Gastroesophageal sphincter (tissue), 4 donors: Measurements from ENCODE around the gene MLLT3. TPM values are rescaled to one million over a fixed set of nuclear protein-coding genes. Genes with fewer than 3 reads are reported as not detected.

Experiments
- ATAC-seq: fragments of 150-250 bp; one replicate; pipeline ENCODE4 v1.9.1; 2016; ENCODE audit warnings: mild to moderate bottlenecking, moderate library complexity
- H3K27ac ChIP-seq, 4 donors: fragments of 200-600 bp; sonication (generic) in 3 of 4; 1 replicate in 3 of 4; 2 replicates in 1 of 4; pipeline ENCODE4 v1.5.1; 2016 to 2019
- H3K27me3 ChIP-seq: fragments of 200-600 bp; sonication (generic); one replicate; pipeline ENCODE4 v1.5.1; 2019
- H3K36me3 ChIP-seq, 2 donors: fragments of 200-600 bp; sonication (generic); one replicate each; pipeline ENCODE4 v1.5.1; 2019; ENCODE audit warnings: control low read depth in 1 of 2
- H3K4me1 ChIP-seq, 3 donors: fragments of 200-600 bp; sonication (generic); 1 replicate in 2 of 3; 2 replicates in 1 of 3; pipeline ENCODE4 v1.5.1; 2016 to 2019; ENCODE audit warnings: control low read depth in 2 of 3
- H3K4me3 ChIP-seq, 2 donors: fragments of 200-600 bp; sonication (generic); one replicate each; pipeline ENCODE4 v1.5.1; 2019; ENCODE audit warnings: mild to moderate bottlenecking in 1 of 2, moderate library complexity in 1 of 2
- H3K9me3 ChIP-seq, 3 donors: fragments of 200-600 bp; sonication (generic); one replicate each; pipeline ENCODE4 v1.5.1; 2017 to 2019; ENCODE audit warnings: control low read depth in 2 of 3
- EP300 ChIP-seq: sonication (generic); formaldehyde crosslinking; IDR thresholded peaks from one replicate; pipeline ENCODE4 v1.6.1; 2017; ENCODE audit warnings: antibody characterized with exemption, mild to moderate bottlenecking
- POLR2A ChIP-seq, 2 donors: fragments of 450-650 bp; IDR thresholded peaks; one replicate each; pipeline ENCODE4 v1.6.1; 2017; ENCODE audit warnings: antibody characterized with exemption in 2 of 2, mild to moderate bottlenecking in 2 of 2, moderate library complexity in 1 of 2
- POLR2AphosphoS5 ChIP-seq: sonication (generic); formaldehyde crosslinking; IDR thresholded peaks from one replicate; pipeline ENCODE4 v1.6.1; 2017; ENCODE audit warnings: antibody characterized with exemption
- WGBS, 2 donors: methylation state at CpG; one replicate each; pipeline ENCODE4 v1.1.5; 2018; ENCODE audit warnings: low coverage in 1 of 2; 5-methylcytosine and 5-hydroxymethylcytosine counted together
- total RNA-seq, 4 donors: library from RNA; depleted of rRNA; stranded (reverse); fragments of >200 nt; gene quantifications; one replicate each; pipeline ENCODE4 v1.1.0, GENCODE V29; 2016
- TF ChIP-seq, protein P1 (sequence below), 4 experiments: fragments of 200-600 bp in 2 of 4; fragments of 450-650 bp in 2 of 4; sonication (generic) in 1 of 4; IDR thresholded peaks; one replicate each; pipeline ENCODE4 v1.5.1; 2017 to 2019; ENCODE audit warnings: antibody characterized with exemption in 4 of 4, mild to moderate bottlenecking in 2 of 4, moderate library complexity in 2 of 4

The MLLT3 gene
- 10 to 100 TPM; 21.2 to 37.2 (median 29.6) TPM for total RNA-seq

DNA sequence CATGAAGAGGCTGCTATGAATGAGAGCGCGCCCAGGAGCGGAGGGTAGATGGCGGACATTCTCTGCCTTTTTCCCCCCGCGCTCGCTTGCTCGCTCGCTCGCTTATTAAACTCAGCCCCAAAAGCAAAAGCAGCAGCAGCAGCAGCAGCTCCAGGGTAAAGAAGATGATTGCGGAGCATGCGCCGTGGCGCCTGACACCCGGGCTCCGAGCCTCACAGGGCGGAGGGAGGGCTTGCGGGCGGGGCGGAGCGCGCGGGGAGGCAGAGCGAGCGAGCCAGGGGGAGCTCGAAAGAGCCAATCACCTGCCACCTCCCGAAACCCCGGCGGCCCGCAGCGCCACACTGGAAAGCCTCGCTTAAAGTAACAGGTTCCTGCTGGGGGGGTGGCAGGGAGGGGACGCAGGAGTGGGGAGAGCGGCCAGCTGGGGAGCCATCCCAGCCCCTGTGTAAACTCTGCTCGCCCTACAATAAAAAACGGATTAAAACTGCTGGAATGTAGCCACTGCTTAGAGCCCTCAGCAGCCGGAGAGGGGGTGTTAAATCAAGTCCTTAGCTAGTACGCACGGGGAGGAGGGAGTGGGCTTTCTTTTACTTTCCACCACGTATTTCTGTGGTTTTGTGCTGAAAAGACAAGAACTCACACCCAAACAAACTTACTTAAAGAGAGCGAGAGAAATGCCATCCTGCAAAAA lies at the start of gene MLLT3:
Gene MLLT3, minus strand, starts transcription at position 170 of the 691 bp plus-strand sequence.
- peak within 1 kb of the TSS; percentile 76 to 96 (median 92) for H3K27ac ChIP-seq
- peak; percentile 94 for ATAC-seq
- H3K9me3 ChIP-seq: no peaks in the 10 kb centered on the region
- no peaks in the 10 kb centered on the region for H3K36me3 ChIP-seq
- H3K4me1 ChIP-seq: peaks cover 0 to 48% (median 0%) of the 10 kb centered on the region in 3 donors
- H3K4me3 ChIP-seq: peak within 1 kb of the TSS; percentile 96 to 97
- no peaks in the 10 kb centered on the region for H3K27me3 ChIP-seq
- TF ChIP-seq EP300 (no peak), POLR2AphosphoS5 (peak; percentile 79), POLR2A (IDR thresholded peaks at IDR 0.05) (peak; percentile 37 to 49)
- TF ChIP-seq, protein P1, sequence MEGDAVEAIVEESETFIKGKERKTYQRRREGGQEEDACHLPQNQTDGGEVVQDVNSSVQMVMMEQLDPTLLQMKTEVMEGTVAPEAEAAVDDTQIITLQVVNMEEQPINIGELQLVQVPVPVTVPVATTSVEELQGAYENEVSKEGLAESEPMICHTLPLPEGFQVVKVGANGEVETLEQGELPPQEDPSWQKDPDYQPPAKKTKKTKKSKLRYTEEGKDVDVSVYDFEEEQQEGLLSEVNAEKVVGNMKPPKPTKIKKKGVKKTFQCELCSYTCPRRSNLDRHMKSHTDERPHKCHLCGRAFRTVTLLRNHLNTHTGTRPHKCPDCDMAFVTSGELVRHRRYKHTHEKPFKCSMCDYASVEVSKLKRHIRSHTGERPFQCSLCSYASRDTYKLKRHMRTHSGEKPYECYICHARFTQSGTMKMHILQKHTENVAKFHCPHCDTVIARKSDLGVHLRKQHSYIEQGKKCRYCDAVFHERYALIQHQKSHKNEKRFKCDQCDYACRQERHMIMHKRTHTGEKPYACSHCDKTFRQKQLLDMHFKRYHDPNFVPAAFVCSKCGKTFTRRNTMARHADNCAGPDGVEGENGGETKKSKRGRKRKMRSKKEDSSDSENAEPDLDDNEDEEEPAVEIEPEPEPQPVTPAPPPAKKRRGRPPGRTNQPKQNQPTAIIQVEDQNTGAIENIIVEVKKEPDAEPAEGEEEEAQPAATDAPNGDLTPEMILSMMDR (IDR thresholded peaks at IDR 0.05): peak in 1 of 4 experiments; percentile 57
- 0% methylated on average over 5 to 7 of the region's 41 CpGs for WGBS, 2 donors

DNA sequence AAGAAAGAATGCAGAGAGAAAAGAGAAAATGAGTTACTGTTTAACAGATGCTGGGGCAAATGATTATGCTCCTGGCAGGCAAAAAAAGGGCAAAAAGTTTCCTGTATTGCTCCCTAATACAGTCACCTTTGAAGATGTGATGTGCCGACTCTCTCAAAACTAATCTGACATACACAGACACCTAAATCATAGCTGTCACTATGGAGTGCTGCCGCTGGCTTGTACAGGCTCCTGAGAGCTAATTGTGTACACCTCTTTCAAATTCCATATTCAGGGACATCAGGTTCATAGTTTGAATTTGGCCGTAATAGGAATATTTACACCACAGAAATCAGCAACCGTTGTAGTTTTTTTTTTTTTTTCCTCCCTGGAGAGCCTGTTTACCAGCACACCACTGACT lies 49.3 kb upstream of the MLLT3 start:
- H3K9me3 ChIP-seq: no peaks in the 10 kb centered on the region
- no peak for ATAC-seq
- 54 to 100% methylated on average over 2 to 4 of the region's 4 CpGs for WGBS, 2 donors

DNA sequence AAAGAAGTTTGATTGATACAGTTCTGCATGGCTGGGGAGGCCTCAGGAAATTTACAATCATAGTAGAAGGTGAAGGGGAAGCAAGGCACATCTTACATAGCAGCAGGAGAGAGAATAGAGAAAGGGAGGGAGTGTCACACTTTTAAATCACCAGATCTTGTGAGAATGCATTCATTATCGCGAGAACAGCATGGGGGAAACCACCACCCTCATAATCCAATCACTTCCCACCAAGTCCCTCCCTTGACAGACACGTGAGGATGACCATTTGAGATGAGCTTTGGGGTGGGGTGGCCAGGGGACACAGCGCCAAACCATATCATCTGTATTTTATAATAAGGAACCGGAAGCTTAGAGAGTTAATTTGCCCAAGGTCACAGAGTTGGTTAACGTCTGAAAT lies 48.1 kb upstream of the MLLT3 start:
- TF ChIP-seq POLR2A (IDR thresholded peaks at IDR 0.05) (no peak), EP300 (no peak), POLR2AphosphoS5 (no peak)
- TF ChIP-seq, protein P1 (IDR thresholded peaks at IDR 0.05): no peak
- Histone ChIP-seq H3K4me1 (no peaks in the 10 kb centered on the region), H3K27ac (no peak overlapping the region), H3K9me3 (no peaks in the 10 kb centered on the region), H3K4me3 (no peak overlapping the region), H3K27me3 (no peaks in the 10 kb centered on the region), H3K36me3 (no peaks in the 10 kb centered on the region)
- WGBS, 2 donors: 54 to 63% methylated on average over 4 to 6 of the region's 6 CpGs
- no peak for ATAC-seq

More for the DNA sequence above, 49.3 kb upstream of the MLLT3 start:
- H3K4me3 ChIP-seq: no peak overlapping the region
- H3K36me3 ChIP-seq: no peaks in the 10 kb centered on the region
- no peaks in the 10 kb centered on the region for H3K4me1 ChIP-seq
- no peaks in the 10 kb centered on the region for H3K27me3 ChIP-seq
- TF ChIP-seq POLR2A (IDR thresholded peaks at IDR 0.05) (no peak), POLR2AphosphoS5 (no peak), EP300 (no peak)
- TF ChIP-seq, protein P1 (IDR thresholded peaks at IDR 0.05): no peak
- H3K27ac ChIP-seq: no peak overlapping the region

DNA sequence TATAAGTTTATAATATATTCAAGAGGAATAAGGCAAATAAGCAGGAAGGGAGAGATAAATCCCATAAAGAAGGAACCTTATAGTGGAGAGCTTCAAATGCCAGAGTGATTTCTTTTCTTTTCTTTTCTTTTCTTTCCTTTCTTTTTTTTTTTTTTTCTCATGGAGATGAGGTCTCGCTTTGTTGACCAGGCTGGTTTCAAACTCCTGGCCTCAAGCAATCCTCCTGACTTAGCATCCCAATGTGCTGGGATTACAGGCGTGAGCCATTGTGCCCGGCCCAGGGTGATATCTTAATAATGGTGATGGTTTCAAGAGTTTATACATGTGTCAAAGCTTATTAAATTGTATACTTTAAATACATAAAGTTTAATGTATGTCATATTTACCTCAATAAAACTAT lies 42.2 kb upstream of the MLLT3 start:
- Histone ChIP-seq H3K27me3 (no peaks in the 10 kb centered on the region), H3K9me3 (no peaks in the 10 kb centered on the region), H3K4me3 (no peak overlapping the region), H3K27ac (no peak overlapping the region), H3K4me1 (peaks cover 0 to 2% (median 0%) of the 10 kb centered on the region in 3 donors), H3K36me3 (no peaks in the 10 kb centered on the region)
- TF ChIP-seq EP300 (no peak), POLR2A (IDR thresholded peaks at IDR 0.05) (no peak), POLR2AphosphoS5 (no peak)
- TF ChIP-seq, protein P1 (IDR thresholded peaks at IDR 0.05): no peak
- 83 to 96% methylated on average over 3 of the region's 3 CpGs for WGBS, 2 donors
- no peak for ATAC-seq

DNA sequence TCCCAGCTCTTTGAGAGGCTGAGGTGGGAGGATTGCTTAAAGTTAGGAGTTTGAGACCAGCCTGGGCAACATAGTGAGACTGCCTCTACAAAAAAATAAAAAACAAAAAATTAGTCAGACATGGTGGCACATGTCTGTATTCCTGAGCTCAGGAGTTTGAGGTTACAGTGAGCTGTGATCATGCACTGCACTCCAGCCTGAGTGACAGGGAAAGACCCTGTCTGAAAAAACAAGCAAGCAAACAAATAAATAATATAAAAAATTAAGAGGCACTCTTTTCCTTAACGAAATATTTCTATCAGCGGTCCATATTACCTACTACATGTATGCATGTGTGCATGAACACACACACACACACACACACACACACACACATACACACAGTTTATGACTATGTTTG lies 40.8 kb upstream of the MLLT3 start:
- ATAC-seq: no peak
- peaks cover 0 to 5% (median 3%) of the 10 kb centered on the region in 3 donors for H3K4me1 ChIP-seq
- no peak overlapping the region for H3K4me3 ChIP-seq
- no peaks in the 10 kb centered on the region for H3K36me3 ChIP-seq
- no peak overlapping the region for H3K27ac ChIP-seq
- WGBS, 2 donors: 93 to 100% methylated on average over 2 of the region's 2 CpGs
- TF ChIP-seq POLR2AphosphoS5 (no peak), POLR2A (IDR thresholded peaks at IDR 0.05) (no peak), EP300 (no peak)
- TF ChIP-seq, protein P1 (IDR thresholded peaks at IDR 0.05): no peak
- H3K9me3 ChIP-seq: no peaks in the 10 kb centered on the region
- H3K27me3 ChIP-seq: no peaks in the 10 kb centered on the region
